Pancreas (tissue), 10 donors: ENCODE data around the gene ABCA5. TPM values are rescaled to one million over a fixed set of nuclear protein-coding genes. Genes with fewer than 3 reads are reported as not detected.

Experiments
- ATAC-seq, 4 donors: fragments of 200-7000 bp; cut with Tn5 transposase; one replicate each; pipeline versions ENCODE4 v1.8.0 to v1.9.1; 2020; ENCODE audit warnings: mild to moderate bottlenecking in 4 of 4, moderate library complexity in 4 of 4
- DNase-seq, 6 donors: peaks; one replicate each; pipeline ENCODE4 v3.0.0-alpha.2; 2020
- FAIRE-seq: peaks from 2 replicates; lab custom pipeline; 2012; peaks lifted over from hg19 to GRCh38; lab: Jason Lieb, UNC
- H3K27ac ChIP-seq, 4 donors: fragments of 200-600 bp; sonication (generic); 1 replicate in 3 of 4; 2 replicates in 1 of 4; pipeline versions ENCODE4 v1.5.0 to v1.8.0; 2020
- H3K27me3 ChIP-seq, 4 donors: fragments of 200-600 bp; one replicate each; pipeline ENCODE4 v1.8.0; 2021
- H3K36me3 ChIP-seq, 3 donors: fragments of 200-600 bp; sonication (generic) in 1 of 3; one replicate each; pipeline versions ENCODE4 v1.5.0 to v1.8.0; 2020 to 2021
- H3K4me1 ChIP-seq, 3 donors: fragments of 200-600 bp; one replicate each; pipeline ENCODE4 v1.8.0; 2021
- H3K4me3 ChIP-seq, 4 donors: fragments of 200-600 bp; sonication (generic) in 2 of 4; one replicate each; pipeline versions ENCODE4 v1.5.0 to v1.8.0; 2020 to 2021
- H3K9me3 ChIP-seq, 4 donors: fragments of 200-600 bp; one replicate each; pipeline ENCODE4 v1.8.0; 2021
- WGBS, 2 donors: extraction: QIAGEN DNeasy Blood & Tissue Kit; methylation state at CpG; one replicate each; pipeline ENCODE4 v1.1.7; 2013; 5-methylcytosine and 5-hydroxymethylcytosine counted together
- intact Hi-C, 3 donors: fragments of 100-400 bp; cut with DNase I; formaldehyde crosslinking; loops; one replicate each; pipeline versions ENCODE4 v1.11.1 to v1.14.2; 2022
- polyA plus RNA-seq, 2 donors: library from polyadenylated mRNA; stranded (reverse); fragments of 200-250 nt; gene quantifications; one replicate each; pipeline ENCODE4 v1.2.3, GENCODE V29; 2013
- total RNA-seq, 6 donors: library from RNA; stranded (reverse); fragmentation: NEBNext Ultra II Directional in 4 of 6; extraction: Animal tissue kit (Norgen Biotek cat#: 25700) in 4 of 6; gene quantifications; one replicate each; pipeline versions ENCODE4 v1.2.1 to v1.2.4, GENCODE V29; 2021 to 2023
- TF ChIP-seq, protein P1 (sequence below), 4 donors: fragments of 200-600 bp; sonication (generic) in 3 of 4; IDR thresholded peaks; one replicate each; pipeline versions ENCODE4 v1.5.0 to v1.8.0; 2021; ENCODE audit warnings: antibody characterized with exemption in 4 of 4
- donor health status: healthy with polysubstance abuse.
- donor health status: DM: no; HTN: no; CAD: no; lungs with moderate emphysema.
- donor health status: DM: no; HTN: no; CAD: no.
- donor health status: control.
- donor health status: control.
- donor health status: Bipolar disorder and iron deficiency.
- donor health status: DM: yes; HTN: yes; CAD: no.
- donor health status: DM: no; HTN: no; CAD: no.
- donor health status: DM: no; HTN: no; CAD: no.
- donor health status: DM: yes; HTN: yes; CAD: no.

Gene ABCA5
- total and polyA plus RNA-seq, 8 donors, result 20.7 to 55.9 (median 37.7) TPM

DNA sequence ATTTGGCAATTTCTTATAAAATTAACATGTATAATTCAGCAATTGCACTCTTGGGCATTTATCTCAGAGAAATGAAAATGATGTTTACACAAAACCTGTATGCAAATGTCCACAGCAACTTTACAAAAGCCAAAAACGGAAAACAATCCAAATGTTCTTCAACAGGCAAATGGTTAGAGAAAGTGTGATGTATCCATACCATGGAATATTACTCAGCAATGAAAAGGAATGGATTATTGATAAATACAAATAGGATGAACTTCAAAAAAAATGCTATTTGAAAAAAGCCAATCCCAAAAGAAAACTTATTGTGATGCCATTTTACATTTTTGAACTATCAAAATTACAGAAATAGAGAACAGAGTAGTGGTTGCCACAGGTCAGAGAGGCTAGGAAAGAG, 61.1 kb downstream of the ABCA5 start:
- TF ChIP-seq, protein P1, sequence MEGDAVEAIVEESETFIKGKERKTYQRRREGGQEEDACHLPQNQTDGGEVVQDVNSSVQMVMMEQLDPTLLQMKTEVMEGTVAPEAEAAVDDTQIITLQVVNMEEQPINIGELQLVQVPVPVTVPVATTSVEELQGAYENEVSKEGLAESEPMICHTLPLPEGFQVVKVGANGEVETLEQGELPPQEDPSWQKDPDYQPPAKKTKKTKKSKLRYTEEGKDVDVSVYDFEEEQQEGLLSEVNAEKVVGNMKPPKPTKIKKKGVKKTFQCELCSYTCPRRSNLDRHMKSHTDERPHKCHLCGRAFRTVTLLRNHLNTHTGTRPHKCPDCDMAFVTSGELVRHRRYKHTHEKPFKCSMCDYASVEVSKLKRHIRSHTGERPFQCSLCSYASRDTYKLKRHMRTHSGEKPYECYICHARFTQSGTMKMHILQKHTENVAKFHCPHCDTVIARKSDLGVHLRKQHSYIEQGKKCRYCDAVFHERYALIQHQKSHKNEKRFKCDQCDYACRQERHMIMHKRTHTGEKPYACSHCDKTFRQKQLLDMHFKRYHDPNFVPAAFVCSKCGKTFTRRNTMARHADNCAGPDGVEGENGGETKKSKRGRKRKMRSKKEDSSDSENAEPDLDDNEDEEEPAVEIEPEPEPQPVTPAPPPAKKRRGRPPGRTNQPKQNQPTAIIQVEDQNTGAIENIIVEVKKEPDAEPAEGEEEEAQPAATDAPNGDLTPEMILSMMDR (IDR thresholded peaks at IDR 0.05), result no peak
- H3K4me3 ChIP-seq, result no peak overlapping the region
- no peaks in the 10 kb centered on the region for H3K9me3 ChIP-seq
- H3K4me1 ChIP-seq, result no peaks in the 10 kb centered on the region
- WGBS, 2 donors, result 95 to 98% methylated on average over 1 of the region's 1 CpG
- no peak overlapping the region for H3K27ac ChIP-seq
- FAIRE-seq (no peak), ATAC-seq (no peak), DNase-seq (no peak)
- intact Hi-C loops, result no loop called here
- no peaks in the 10 kb centered on the region for H3K36me3 ChIP-seq
- no peaks in the 10 kb centered on the region for H3K27me3 ChIP-seq

DNA sequence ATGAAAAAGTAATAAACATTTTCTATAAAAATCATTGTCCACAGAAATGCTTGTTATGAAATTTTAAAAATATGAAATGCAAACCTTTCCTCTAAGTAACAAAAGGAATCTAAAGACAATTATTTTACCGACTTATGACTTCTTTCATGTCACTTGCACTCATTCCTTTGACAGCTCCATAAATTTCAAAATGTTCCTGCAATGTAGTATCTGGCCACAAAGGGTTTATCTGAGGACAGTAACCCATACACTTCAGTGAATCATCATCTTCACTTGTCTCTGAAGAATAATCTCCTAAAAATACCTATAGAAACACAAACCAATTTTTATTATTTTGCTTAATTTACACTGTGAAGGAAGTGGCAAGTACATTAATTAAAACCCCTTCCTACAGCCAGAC, 72.7 kb downstream of the ABCA5 start:
- Histone ChIP-seq H3K4me3 (no peak overlapping the region), H3K36me3 (peaks cover 0 to 38% (median 0%) of the 10 kb centered on the region in 3 donors), H3K4me1 (no peaks in the 10 kb centered on the region), H3K9me3 (no peaks in the 10 kb centered on the region), H3K27me3 (no peaks in the 10 kb centered on the region), H3K27ac (no peak overlapping the region)
- intact Hi-C loops, result no loop called here
- 76 to 78% methylated on average over 1 of the region's 1 CpG for WGBS, 2 donors
- DNase-seq, result no peak
- no peak for FAIRE-seq
- no peak for ATAC-seq
- TF ChIP-seq, protein P1 (IDR thresholded peaks at IDR 0.05), result no peak

DNA sequence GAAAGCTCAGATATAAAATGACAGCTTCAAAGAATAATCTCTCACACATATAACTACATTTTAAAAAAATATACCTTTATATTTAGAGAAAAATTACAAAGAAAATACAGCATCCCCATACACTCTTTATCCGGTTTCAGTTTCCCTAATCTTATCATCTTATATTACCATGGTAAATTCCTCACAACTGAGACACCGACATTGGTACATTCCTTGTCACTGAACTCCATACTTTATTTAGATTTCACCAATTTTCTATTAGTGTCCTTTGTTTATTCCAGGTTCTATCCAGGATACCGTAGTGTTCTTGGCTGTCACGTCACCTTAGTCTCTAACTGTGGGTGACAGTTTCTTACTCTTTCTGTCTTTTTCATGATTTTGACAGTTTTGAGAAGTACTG, 76.3 kb downstream of the ABCA5 start:
- no peak for ATAC-seq
- no peak for DNase-seq
- Histone ChIP-seq H3K27ac (no peak overlapping the region), H3K27me3 (no peaks in the 10 kb centered on the region), H3K36me3 (peaks cover 0 to 38% (median 0%) of the 10 kb centered on the region in 3 donors), H3K9me3 (no peaks in the 10 kb centered on the region), H3K4me1 (peaks cover 0 to 4% (median 0%) of the 10 kb centered on the region in 3 donors), H3K4me3 (no peak overlapping the region)
- no peak for FAIRE-seq
- intact Hi-C loops, result no loop called here
- TF ChIP-seq, protein P1 (IDR thresholded peaks at IDR 0.05), result no peak
- 80 to 85% methylated on average over 4 of the region's 4 CpGs for WGBS, 2 donors

DNA sequence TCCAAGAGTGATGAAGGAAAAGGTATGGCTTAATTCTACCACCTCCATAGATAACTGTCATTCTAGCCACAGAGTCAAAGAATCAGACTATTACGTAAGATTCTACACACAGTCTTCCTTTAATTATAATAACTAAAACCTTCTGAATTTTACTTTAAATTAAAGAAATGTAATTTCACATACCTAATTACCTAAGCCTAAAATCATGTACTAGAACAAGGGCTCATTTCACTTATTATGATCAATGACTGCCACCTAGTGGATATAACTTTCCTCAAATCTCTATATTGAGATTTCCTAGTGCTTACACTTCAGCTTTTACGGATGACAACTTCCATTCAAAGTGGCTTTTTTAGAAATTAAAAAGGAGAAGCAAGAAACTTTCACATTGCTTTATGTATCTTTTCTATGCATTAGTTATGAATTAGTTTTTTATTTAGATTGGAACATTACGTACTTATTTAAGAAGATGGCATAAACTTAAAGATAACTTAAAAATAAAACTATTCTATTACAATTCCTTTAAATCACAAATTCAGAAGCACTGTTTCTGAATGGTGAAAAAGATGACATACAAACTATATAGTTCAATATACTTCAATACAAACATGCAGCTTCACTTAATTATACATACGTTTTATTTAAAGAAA, 80.1 kb downstream of the ABCA5 start:
- intact Hi-C loops, result no loop called here
- WGBS, 2 donors, result 66 to 68% methylated on average over 4 of the region's 4 CpGs
- DNase-seq (no peak), ATAC-seq (peak; percentile 73 to 93 (median 90)), FAIRE-seq (peak; percentile 97)
- TF ChIP-seq, protein P1 (IDR thresholded peaks at IDR 0.05), result peak in 3 of 4 donors; percentile 23 to 39 (median 32)
- Histone ChIP-seq H3K27ac (no peak overlapping the region), H3K36me3 (peaks cover 0 to 6% (median 0%) of the 10 kb centered on the region in 3 donors), H3K4me3 (no peak overlapping the region), H3K4me1 (peaks cover 0 to 4% (median 0%) of the 10 kb centered on the region in 3 donors), H3K9me3 (no peaks in the 10 kb centered on the region), H3K27me3 (no peaks in the 10 kb centered on the region)

DNA sequence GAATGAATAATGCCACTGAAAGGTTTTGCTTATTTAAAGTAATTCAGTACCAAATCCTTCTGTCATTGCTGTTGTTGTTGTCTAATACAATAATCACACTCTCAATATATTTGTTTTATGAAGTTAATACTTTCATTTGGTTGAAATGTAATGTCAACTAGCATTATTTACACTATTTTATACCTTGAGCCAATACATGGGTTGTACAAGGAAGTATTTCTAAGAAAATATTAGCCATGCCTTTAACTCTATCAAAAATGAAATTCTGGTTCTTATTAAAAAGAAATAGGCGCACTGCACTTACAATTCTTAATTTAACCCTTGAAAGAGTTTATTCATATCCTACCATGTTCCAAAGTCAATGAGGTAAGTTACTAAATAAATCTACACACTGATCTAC, 80.7 kb downstream of the ABCA5 start:
- WGBS, 2 donors, result 38 to 48% methylated on average over 1 of the region's 1 CpG
- Histone ChIP-seq H3K4me3 (no peak overlapping the region), H3K27ac (peak overlapping the region in 1 of 4 donors; percentile 7), H3K4me1 (peaks cover 0 to 4% (median 0%) of the 10 kb centered on the region in 3 donors), H3K9me3 (no peaks in the 10 kb centered on the region), H3K36me3 (peaks cover 0 to 6% (median 0%) of the 10 kb centered on the region in 3 donors), H3K27me3 (no peaks in the 10 kb centered on the region)
- ATAC-seq (peak; percentile 56 to 76 (median 70)), DNase-seq (no peak), FAIRE-seq (no peak)
- intact Hi-C loops, result no loop called here
- TF ChIP-seq, protein P1 (IDR thresholded peaks at IDR 0.05), result no peak
